HFFc6 (cell line): ENCODE measurements around the gene GIGYF2. TPM values are rescaled to one million over a fixed set of nuclear protein-coding genes. Genes with fewer than 3 reads are reported as not detected.

Experiments
- DNase-seq: peaks from one replicate; pipeline ENCODE4 v3.0.0-alpha.2; 2018
- H3K27ac Mint-ChIP-seq: 2 replicates; pipeline ENCODE4 v1.8.0; 2020; ENCODE audit warnings: mild to moderate bottlenecking, mixed read lengths
- H3K27me3 Mint-ChIP-seq: 2 replicates; pipeline ENCODE4 v1.8.0; 2021; ENCODE audit warnings: mild to moderate bottlenecking, moderate library complexity, mixed read lengths; ENCODE audit not compliant: insufficient read depth
- H3K36me3 Mint-ChIP-seq: 2 replicates; pipeline ENCODE4 v1.8.0; 2021; ENCODE audit warnings: low read depth, mixed read lengths
- H3K4me1 Mint-ChIP-seq: 2 replicates; pipeline ENCODE4 v1.8.0; 2020; ENCODE audit warnings: low read depth, mixed read lengths
- H3K4me3 Mint-ChIP-seq: 2 replicates; pipeline ENCODE4 v1.8.0; 2020; ENCODE audit warnings: mild to moderate bottlenecking, moderate library complexity, mixed read lengths
- H3K9me3 Mint-ChIP-seq: 2 replicates; pipeline ENCODE4 v1.8.0; 2020; ENCODE audit warnings: mild to moderate bottlenecking, mixed read lengths
- total RNA-seq, 6 experiments: library from RNA; stranded (reverse); fragmentation: NEBNext Ultra II Directional; extraction: Animal tissue kit (Norgen Biotek cat#: 25700); gene quantifications; 2 replicates in 1 of 6; 3 replicates in 5 of 6; pipeline ENCODE4 v1.2.3, GENCODE V29; 2021
- TF ChIP-seq, protein P1 (sequence below): fragments of 200-600 bp; sonication (generic); IDR thresholded peaks from 2 replicates; pipeline ENCODE4 v1.5.0; 2021; ENCODE audit warnings: antibody characterized with exemption, mild to moderate bottlenecking

GIGYF2 gene
- total RNA-seq, 6 experiments from 2014 or later = 36.9 to 44.6 (median 42.3) TPM

DNA sequence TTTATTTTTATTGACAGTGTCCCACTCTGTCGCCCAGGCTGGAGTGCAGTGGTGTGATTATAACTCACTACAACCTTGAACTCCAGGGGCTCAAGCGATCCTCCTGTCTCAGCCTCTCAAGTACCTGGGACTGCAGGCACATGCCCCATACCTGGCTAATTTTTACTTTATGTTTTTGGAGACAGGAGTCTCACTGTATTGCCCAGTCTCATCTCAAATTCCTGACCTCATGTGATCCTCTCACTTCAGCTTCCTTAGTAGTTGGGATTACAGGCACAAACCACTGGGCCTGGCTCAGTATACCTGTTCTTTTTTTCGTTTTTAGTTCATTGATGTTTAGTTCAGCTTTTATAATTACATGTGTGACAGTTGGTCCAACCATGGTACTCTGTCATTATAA lies 132.9 kb downstream of the GIGYF2 start:
- no peaks in the 10 kb centered on the region for H3K9me3 Mint-ChIP-seq
- no peak overlapping the region for H3K27ac Mint-ChIP-seq
- TF ChIP-seq, protein P1, sequence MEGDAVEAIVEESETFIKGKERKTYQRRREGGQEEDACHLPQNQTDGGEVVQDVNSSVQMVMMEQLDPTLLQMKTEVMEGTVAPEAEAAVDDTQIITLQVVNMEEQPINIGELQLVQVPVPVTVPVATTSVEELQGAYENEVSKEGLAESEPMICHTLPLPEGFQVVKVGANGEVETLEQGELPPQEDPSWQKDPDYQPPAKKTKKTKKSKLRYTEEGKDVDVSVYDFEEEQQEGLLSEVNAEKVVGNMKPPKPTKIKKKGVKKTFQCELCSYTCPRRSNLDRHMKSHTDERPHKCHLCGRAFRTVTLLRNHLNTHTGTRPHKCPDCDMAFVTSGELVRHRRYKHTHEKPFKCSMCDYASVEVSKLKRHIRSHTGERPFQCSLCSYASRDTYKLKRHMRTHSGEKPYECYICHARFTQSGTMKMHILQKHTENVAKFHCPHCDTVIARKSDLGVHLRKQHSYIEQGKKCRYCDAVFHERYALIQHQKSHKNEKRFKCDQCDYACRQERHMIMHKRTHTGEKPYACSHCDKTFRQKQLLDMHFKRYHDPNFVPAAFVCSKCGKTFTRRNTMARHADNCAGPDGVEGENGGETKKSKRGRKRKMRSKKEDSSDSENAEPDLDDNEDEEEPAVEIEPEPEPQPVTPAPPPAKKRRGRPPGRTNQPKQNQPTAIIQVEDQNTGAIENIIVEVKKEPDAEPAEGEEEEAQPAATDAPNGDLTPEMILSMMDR = no peak

DNA sequence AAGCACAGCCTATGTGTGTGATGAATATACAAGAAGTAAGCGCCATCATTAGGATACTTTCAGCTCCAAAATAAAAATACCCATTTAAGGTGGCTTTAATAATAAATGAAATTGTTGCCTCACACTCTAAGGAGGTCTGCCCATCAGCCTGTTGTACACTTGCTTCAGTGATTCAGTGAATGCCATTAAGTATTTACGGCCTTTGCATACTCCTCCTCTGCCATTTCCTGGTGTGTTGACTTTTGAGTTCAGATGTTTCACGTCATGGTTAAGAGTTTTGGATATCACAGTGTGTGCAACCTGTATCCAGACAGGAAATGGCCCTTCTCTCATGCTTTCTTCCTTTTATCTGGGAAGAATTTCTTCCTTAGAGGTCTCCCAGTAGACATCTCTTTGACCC lies 134.4 kb downstream of the GIGYF2 start:
- no peaks in the 10 kb centered on the region for H3K4me1 Mint-ChIP-seq
- no peaks in the 10 kb centered on the region for H3K9me3 Mint-ChIP-seq
- TF ChIP-seq, protein P1 = no peak
- peaks cover 16% of the 10 kb centered on the region for H3K36me3 Mint-ChIP-seq
- DNase-seq = no peak
- H3K27me3 Mint-ChIP-seq = no peaks in the 10 kb centered on the region
- no peak overlapping the region for H3K4me3 Mint-ChIP-seq
- H3K27ac Mint-ChIP-seq = no peak overlapping the region

More for the DNA sequence above, 132.9 kb downstream of the GIGYF2 start:
- H3K27me3 Mint-ChIP-seq = no peaks in the 10 kb centered on the region
- H3K4me3 Mint-ChIP-seq = no peak overlapping the region
- DNase-seq = no peak
- peaks cover 30% of the 10 kb centered on the region for H3K36me3 Mint-ChIP-seq
- H3K4me1 Mint-ChIP-seq = no peaks in the 10 kb centered on the region

DNA sequence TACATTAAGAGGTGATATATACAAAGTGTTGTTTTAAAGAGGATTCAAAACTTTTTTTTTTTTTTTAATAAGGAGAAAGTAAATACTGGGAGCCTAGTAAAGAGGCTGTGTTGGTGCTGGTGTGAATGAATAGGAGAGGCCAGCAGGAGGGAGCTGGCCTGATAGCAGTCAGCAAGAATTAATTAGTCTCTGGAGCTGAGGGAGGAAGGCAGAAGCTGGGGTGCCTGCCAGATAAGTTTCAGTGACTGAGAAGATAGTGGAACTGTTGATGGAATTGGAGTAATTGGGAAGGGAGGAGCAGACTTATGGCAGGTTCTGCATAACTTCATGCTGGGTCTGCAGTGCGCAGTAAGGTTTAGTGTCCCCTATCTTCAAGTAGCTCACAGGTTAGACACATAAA lies 136.7 kb downstream of the GIGYF2 start:
- Mint-ChIP-seq H3K36me3 (peaks cover 22% of the 10 kb centered on the region), H3K4me3 (no peak overlapping the region), H3K9me3 (no peaks in the 10 kb centered on the region), H3K4me1 (peaks cover 20% of the 10 kb centered on the region), H3K27ac (no peak overlapping the region), H3K27me3 (no peaks in the 10 kb centered on the region)
- TF ChIP-seq, protein P1 = no peak
- no peak for DNase-seq

DNA sequence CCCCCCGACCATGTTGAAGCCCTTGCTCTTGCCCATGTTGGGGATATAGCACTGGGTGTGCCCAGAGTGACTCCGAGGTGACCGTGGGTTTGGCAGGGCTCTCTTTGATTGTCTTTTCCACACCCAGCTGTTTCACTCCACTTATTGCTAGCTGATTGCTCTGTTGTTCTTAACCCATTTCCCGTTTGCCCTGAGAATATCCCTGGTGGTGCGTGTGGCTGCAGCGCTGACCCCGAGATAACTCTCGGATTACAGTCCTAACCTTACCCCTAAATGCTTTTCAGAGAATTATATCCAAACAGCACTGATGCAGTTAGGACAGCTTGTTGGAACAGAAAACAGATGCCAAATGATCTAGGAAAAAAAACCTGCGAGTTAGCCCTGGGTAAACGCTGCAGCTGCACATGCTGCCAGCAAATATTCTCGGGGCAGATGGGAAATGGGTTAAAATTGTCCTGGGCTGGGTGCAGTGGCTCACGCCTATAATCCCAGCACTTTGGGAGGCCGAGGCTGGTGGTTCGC lies 138.6 kb downstream of the GIGYF2 start:
- H3K9me3 Mint-ChIP-seq = no peaks in the 10 kb centered on the region
- DNase-seq = no peak
- H3K27me3 Mint-ChIP-seq = no peaks in the 10 kb centered on the region; the same call in 1 of the 2 replicates
- no peak overlapping the region for H3K27ac Mint-ChIP-seq
- H3K4me1 Mint-ChIP-seq = peaks cover 25% of the 10 kb centered on the region
- TF ChIP-seq, protein P1 = no peak
- H3K4me3 Mint-ChIP-seq = no peak overlapping the region
- H3K36me3 Mint-ChIP-seq = peaks cover 35% of the 10 kb centered on the region

DNA sequence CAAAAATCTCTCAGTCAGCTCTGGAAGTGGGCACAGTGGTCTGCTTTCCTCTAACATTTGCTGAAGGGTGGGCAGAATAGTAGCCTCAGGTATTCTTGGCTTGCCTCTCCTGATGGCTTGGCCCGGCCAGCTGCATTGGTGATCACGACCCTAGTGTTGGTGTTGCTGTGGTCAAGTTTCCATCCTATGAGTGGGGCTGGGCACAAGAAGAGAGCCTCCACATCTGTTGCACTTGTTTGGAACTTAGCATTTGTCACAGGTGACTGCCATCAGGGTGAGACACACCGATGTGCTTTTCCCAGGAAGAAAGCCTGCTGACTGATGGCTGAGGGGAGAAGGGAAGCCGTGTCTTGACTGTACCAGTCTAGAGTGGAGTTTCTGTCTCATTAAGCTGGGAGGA lies 139.8 kb downstream of the GIGYF2 start:
- no peak overlapping the region for H3K4me3 Mint-ChIP-seq
- no peaks in the 10 kb centered on the region for H3K9me3 Mint-ChIP-seq
- H3K27ac Mint-ChIP-seq = no peak overlapping the region
- peaks cover 37% of the 10 kb centered on the region for H3K36me3 Mint-ChIP-seq
- H3K27me3 Mint-ChIP-seq = no peaks in the 10 kb centered on the region; the same call in 1 of the 2 replicates
- peaks cover 25% of the 10 kb centered on the region for H3K4me1 Mint-ChIP-seq
- no peak for DNase-seq
- TF ChIP-seq, protein P1 = no peak
